Measurements from ENCODE around the gene IRAK2. TPM values are rescaled to one million over a fixed set of nuclear protein-coding genes. Genes with fewer than 3 reads are reported as not detected.

IRAK2 gene
- total RNA-seq, 4 donors from 2014 or later, result 4.4 to 23.3 (median 9.6) TPM

DNA sequence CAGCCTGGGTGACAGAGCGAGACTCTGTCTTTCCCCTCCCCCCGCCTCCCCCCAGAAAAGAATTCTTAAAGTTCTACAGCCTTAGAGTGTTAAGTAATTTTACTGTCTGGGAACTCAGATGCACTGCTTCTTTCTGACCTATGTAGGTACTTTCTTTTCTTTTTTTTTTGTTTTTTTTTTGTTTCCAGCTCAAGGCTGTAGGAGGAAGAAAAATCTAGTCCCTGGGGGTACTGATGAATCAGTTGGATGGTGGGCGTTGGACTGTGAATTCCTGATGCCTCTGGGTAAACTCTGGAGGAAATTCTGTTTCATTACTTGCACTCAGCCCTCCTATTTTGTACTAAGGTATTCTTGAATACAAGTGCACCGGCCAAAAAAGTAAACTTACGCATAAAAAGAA, 117.2 kb downstream of the IRAK2 start:
- DNase-seq, result no peak
- no peaks in the 10 kb centered on the region for H3K27me3 ChIP-seq
- H3K27ac ChIP-seq, result no peak overlapping the region
- no peak for TF ChIP-seq POLR2A (IDR thresholded peaks at IDR 0.05)
- TF ChIP-seq, protein P1, sequence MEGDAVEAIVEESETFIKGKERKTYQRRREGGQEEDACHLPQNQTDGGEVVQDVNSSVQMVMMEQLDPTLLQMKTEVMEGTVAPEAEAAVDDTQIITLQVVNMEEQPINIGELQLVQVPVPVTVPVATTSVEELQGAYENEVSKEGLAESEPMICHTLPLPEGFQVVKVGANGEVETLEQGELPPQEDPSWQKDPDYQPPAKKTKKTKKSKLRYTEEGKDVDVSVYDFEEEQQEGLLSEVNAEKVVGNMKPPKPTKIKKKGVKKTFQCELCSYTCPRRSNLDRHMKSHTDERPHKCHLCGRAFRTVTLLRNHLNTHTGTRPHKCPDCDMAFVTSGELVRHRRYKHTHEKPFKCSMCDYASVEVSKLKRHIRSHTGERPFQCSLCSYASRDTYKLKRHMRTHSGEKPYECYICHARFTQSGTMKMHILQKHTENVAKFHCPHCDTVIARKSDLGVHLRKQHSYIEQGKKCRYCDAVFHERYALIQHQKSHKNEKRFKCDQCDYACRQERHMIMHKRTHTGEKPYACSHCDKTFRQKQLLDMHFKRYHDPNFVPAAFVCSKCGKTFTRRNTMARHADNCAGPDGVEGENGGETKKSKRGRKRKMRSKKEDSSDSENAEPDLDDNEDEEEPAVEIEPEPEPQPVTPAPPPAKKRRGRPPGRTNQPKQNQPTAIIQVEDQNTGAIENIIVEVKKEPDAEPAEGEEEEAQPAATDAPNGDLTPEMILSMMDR (IDR thresholded peaks at IDR 0.05), result no peak
- H3K4me3 ChIP-seq, result no peak overlapping the region
- intact Hi-C loops (cut with DNase I), result no loop called here
- H3K9me3 ChIP-seq, result no peaks in the 10 kb centered on the region
- H3K36me3 ChIP-seq, result peaks cover 14 to 61% (median 31%) of the 10 kb centered on the region in 3 donors
- H3K4me1 ChIP-seq, result peaks cover 0 to 40% (median 6%) of the 10 kb centered on the region in 3 donors
- WGBS, 2 donors, result 71 to 87% methylated on average over 5 of the region's 5 CpGs

- TF ChIP-seq, protein P1 (IDR thresholded peaks at IDR 0.05), result no peak
- TF ChIP-seq POLR2A (IDR thresholded peaks at IDR 0.05), result no peak
- H3K27me3 ChIP-seq, result no peaks in the 10 kb centered on the region
- DNase-seq, result no peak
- WGBS, 2 donors, result 30 to 56% methylated on average over 4 to 5 of the region's 5 CpGs
- peaks cover 0 to 44% (median 6%) of the 10 kb centered on the region in 3 donors for H3K4me1 ChIP-seq
- no peak overlapping the region for H3K4me3 ChIP-seq
- peaks cover 9 to 56% (median 24%) of the 10 kb centered on the region in 3 donors for H3K36me3 ChIP-seq
- H3K9me3 ChIP-seq, result no peaks in the 10 kb centered on the region
- no peak overlapping the region for H3K27ac ChIP-seq
- intact Hi-C loops (cut with DNase I), result no loop called here
These were observed 118.9 kb downstream of the IRAK2 start for GRCh38 chr3:10283638-10284037.

DNA sequence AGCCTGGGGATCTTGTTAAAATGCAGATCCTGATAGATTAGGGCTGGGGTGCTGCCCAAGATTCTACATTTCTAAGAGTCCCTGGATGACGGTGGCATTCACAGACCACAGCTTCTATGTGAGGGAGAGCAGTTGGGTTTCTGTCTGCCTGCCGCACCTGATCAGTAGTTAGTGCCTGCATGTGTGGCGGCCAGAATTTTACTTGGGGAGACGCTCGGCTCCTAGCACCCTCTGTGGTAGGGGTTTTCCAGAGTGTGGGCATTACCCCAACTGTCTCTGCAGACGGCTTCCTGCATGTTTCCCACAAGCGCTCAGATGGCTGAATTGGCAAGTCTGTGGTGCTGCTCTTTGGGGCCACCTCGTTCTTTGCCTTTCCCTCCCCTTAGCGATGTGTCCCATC, 119.8 kb downstream of the IRAK2 start:
- Histone ChIP-seq H3K4me1 (peaks cover 0 to 44% (median 6%) of the 10 kb centered on the region in 3 donors), H3K4me3 (no peak overlapping the region), H3K27ac (no peak overlapping the region), H3K27me3 (no peaks in the 10 kb centered on the region), H3K36me3 (peaks cover 8 to 56% (median 16%) of the 10 kb centered on the region in 3 donors), H3K9me3 (no peaks in the 10 kb centered on the region)
- intact Hi-C loops (cut with DNase I), result no loop called here
- DNase-seq, result no peak
- TF ChIP-seq, protein P1 (IDR thresholded peaks at IDR 0.05), result no peak
- no peak for TF ChIP-seq POLR2A (IDR thresholded peaks at IDR 0.05)
- 78% methylated on average over 6 to 9 of the region's 9 CpGs for WGBS, 2 donors

- H3K36me3 ChIP-seq, result peaks cover 6 to 52% (median 8%) of the 10 kb centered on the region in 3 donors
- no peak for DNase-seq
- 59 to 75% methylated on average over 10 to 11 of the region's 12 CpGs for WGBS, 2 donors
These were observed 120.8 kb downstream of the IRAK2 start for GRCh38 chr3:10285272-10286132.

DNA sequence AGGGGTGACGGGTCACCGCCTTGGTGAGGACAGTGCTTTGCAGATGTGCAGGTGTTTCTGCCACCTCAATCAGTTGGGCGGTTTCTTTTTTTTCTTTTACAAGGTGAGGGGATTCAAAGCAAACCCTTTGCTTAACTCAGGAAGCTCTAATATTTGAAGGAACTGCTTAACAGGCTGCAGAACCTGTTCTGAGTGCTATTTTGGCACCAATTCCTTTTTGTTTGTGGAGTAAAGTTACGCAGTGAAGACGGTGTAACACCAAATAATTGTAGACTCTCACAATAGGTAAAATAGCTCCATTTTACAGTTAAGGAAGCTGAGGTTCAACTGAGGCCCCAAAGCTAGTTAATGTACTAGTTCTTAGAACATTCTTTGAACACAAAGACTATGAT, 121.4 kb downstream of the IRAK2 start:
- DNase-seq, result no peak
- peak overlapping the region in 1 of 4 donors; percentile 36 for H3K27ac ChIP-seq
- peaks cover 0 to 44% (median 6%) of the 10 kb centered on the region in 3 donors for H3K4me1 ChIP-seq
- 52 to 70% methylated on average over 3 to 5 of the region's 5 CpGs for WGBS, 2 donors
- no peaks in the 10 kb centered on the region for H3K9me3 ChIP-seq
- no peak overlapping the region for H3K4me3 ChIP-seq
- no peaks in the 10 kb centered on the region for H3K27me3 ChIP-seq
- peaks cover 3 to 46% (median 8%) of the 10 kb centered on the region in 3 donors for H3K36me3 ChIP-seq
- intact Hi-C loops (cut with DNase I), result no loop called here
- no peak for TF ChIP-seq POLR2A (IDR thresholded peaks at IDR 0.05)
- TF ChIP-seq, protein P1 (IDR thresholded peaks at IDR 0.05), result no peak

More at GRCh38 chr3:10285272-10286132, 120.8 kb downstream of the IRAK2 start:
- no peak for TF ChIP-seq POLR2A (IDR thresholded peaks at IDR 0.05)
- TF ChIP-seq, protein P1 (IDR thresholded peaks at IDR 0.05), result no peak
- Histone ChIP-seq H3K4me3 (no peak overlapping the region), H3K9me3 (no peaks in the 10 kb centered on the region), H3K4me1 (peaks cover 0 to 44% (median 6%) of the 10 kb centered on the region in 3 donors), H3K27ac (peak overlapping the region in 1 of 4 donors; percentile 36), H3K27me3 (no peaks in the 10 kb centered on the region)
- intact Hi-C loops (cut with DNase I), result no loop called here
